Mammary epithelial cell (primary cell): Measurements from ENCODE around the gene HAVCR1.

Source experiments
- CTCF ChIP-seq, 2 donors: IDR thresholded peaks in 1 of 2; conservative IDR thresholded peaks in 1 of 2; 2 replicates each; pipeline ENCODE4 v1.5.1; 2011 to 2012; ENCODE audit warnings: inconsistent platforms in 2 of 2, low read length in 2 of 2, mild to moderate bottlenecking in 2 of 2, control low read depth in 1 of 2, low read depth in 1 of 2; ENCODE audit not compliant: insufficient read depth in 1 of 2; ENCODE audit errors: extremely low read depth in 1 of 2
- EZH2 ChIP-seq: IDR thresholded peaks from 2 replicates; pipeline ENCODE4 v1.6.1; 2012; ENCODE audit warnings: low read length, inconsistent platforms, borderline replicate concordance

- no peak for TF ChIP-seq CTCF (conservative IDR thresholded peaks at IDR 0.05 in 1 of 2, IDR thresholded peaks at IDR 0.05 in 1 of 2; ENCODE audit: extremely low read depth in 1 of 2, insufficient read depth in 1 of 2, low read depth in 1 of 2, low read length in 2 of 2)
- no peak for TF ChIP-seq EZH2
Measured at GRCh38 chr5:157050050-157050449, 8.9 kb downstream of the HAVCR1 start.
